ENCODE data around the gene FBXW11.

DNA sequence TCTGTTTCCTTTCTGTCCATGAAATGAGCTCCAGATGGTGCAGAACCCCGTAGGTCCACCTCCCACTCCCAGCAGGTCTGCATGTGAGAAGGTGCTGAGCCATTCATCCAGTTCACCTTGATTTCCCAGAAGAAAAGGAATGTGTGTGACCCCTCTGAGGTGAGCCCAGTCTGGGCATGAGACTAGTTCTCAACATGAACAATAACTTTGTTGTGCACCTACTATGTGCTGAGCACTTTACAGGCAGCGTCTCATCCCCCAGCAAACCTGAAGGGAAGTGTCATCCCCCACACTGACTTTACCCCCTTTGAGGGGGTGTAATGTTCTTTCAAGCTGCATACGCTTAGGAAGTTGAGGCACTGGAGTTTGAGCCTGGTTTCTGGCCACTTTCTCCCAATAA, 159.4 kb downstream of the FBXW11 start:
- TF ChIP-seq CTCF (IDR thresholded peaks at IDR 0.05) (no peak), ZFX (IDR thresholded peaks at IDR 0.05; ENCODE audit: borderline replicate concordance) (no peak)
